GM21515 (cell line): ENCODE measurements around the gene NPAS3.

Experiments used
- ATAC-seq: cut with Tn5 transposase; IDR thresholded peaks from one replicate; pipeline ENCODE4 v1.9.1; 2021; ENCODE audit not compliant: unreplicated experiment

NPAS3 gene

GRCh38 chr14:33534632-33535031 lies 596.0 kb downstream of the NPAS3 start:
- no peak for ATAC-seq

GRCh38 chr14:33539918-33540357 lies 601.3 kb downstream of the NPAS3 start:
- no peak for ATAC-seq

GRCh38 chr14:33541171-33541570 lies 602.5 kb downstream of the NPAS3 start:
- ATAC-seq = no peak

- ATAC-seq = no peak
Observed at GRCh38 chr14:33542338-33543287, 603.9 kb downstream of the NPAS3 start.

- no peak for ATAC-seq
Observed at GRCh38 chr14:33545696-33546095, 607.0 kb downstream of the NPAS3 start.

- ATAC-seq = no peak
Observed at GRCh38 chr14:33548606-33549005, 609.9 kb downstream of the NPAS3 start.

GRCh38 chr14:33551963-33552362 lies 613.3 kb downstream of the NPAS3 start:
- no peak for ATAC-seq

GRCh38 chr14:33553706-33554278 lies 615.1 kb downstream of the NPAS3 start:
- ATAC-seq = no peak

GRCh38 chr14:33554988-33555387 lies 616.3 kb downstream of the NPAS3 start:
- no peak for ATAC-seq

- ATAC-seq = no peak
Observed at GRCh38 chr14:33555710-33556350, 617.2 kb downstream of the NPAS3 start.

GRCh38 chr14:33556382-33557121 lies 617.9 kb downstream of the NPAS3 start:
- ATAC-seq = no peak

GRCh38 chr14:33560718-33561431 lies 622.2 kb downstream of the NPAS3 start:
- no peak for ATAC-seq

GRCh38 chr14:33561488-33562175 lies 623.0 kb downstream of the NPAS3 start:
- ATAC-seq = no peak

GRCh38 chr14:33563191-33563900 lies 624.7 kb downstream of the NPAS3 start:
- ATAC-seq = no peak

GRCh38 chr14:33563901-33564197 lies 625.2 kb downstream of the NPAS3 start:
- ATAC-seq = no peak

- ATAC-seq = no peak
Observed at GRCh38 chr14:33564774-33565630, 626.3 kb downstream of the NPAS3 start.

- no peak for ATAC-seq
Observed at GRCh38 chr14:33566082-33566481, 627.4 kb downstream of the NPAS3 start.

- ATAC-seq = no peak
Observed at GRCh38 chr14:33567023-33567728, 628.5 kb downstream of the NPAS3 start.
